ENCODE data around the gene IDH3G.

Gene IDH3G

GRCh38 chrX:153791104-153791852, 2.9 kb downstream of the IDH3G start:
- DNase-seq (ENCODE audit: low read depth in 3 of 3) = no peak

GRCh38 chrX:153789654-153790053, 4.5 kb downstream of the IDH3G start:
- no peak for DNase-seq (ENCODE audit: low read depth in 3 of 3)

GRCh38 chrX:153786669-153787068, 7.5 kb downstream of the IDH3G start:
- no peak for DNase-seq (ENCODE audit: low read depth in 3 of 3)

- no peak for DNase-seq (ENCODE audit: low read depth in 3 of 3)
Measured at GRCh38 chrX:153784325-153784967, 9.7 kb downstream of the IDH3G start.

GRCh38 chrX:153783378-153784013, 10.7 kb downstream of the IDH3G start:
- DNase-seq (ENCODE audit: low read depth in 3 of 3) = no peak

- no peak for DNase-seq (ENCODE audit: low read depth in 3 of 3)
Measured at GRCh38 chrX:153782871-153783270, 11.3 kb downstream of the IDH3G start.

GRCh38 chrX:153782313-153782712, 11.9 kb downstream of the IDH3G start:
- no peak for DNase-seq (ENCODE audit: low read depth in 3 of 3)

GRCh38 chrX:153781428-153782047, 12.6 kb downstream of the IDH3G start:
- DNase-seq (ENCODE audit: low read depth in 3 of 3) = no peak

- DNase-seq (ENCODE audit: low read depth in 3 of 3) = no peak
Measured at GRCh38 chrX:153780678-153781427, 13.3 kb downstream of the IDH3G start, which contains the start of gene SRPK3. SRPK3 (plus strand) TSS chrX:153781041; CDS start chrX:153781087, 46 bp downstream.

- no peak for DNase-seq (ENCODE audit: low read depth in 3 of 3)
Measured at GRCh38 chrX:153779891-153780677, 14.1 kb downstream of the IDH3G start.

- no peak for DNase-seq (ENCODE audit: low read depth in 3 of 3)
Measured at GRCh38 chrX:153778684-153779101, 15.5 kb downstream of the IDH3G start.

- no peak for DNase-seq (ENCODE audit: low read depth in 3 of 3)
Measured at GRCh38 chrX:153778181-153778580, 16.0 kb downstream of the IDH3G start.

GRCh38 chrX:153777261-153778090, 16.7 kb downstream of the IDH3G start:
- no peak for DNase-seq (ENCODE audit: low read depth in 3 of 3)

GRCh38 chrX:153776611-153777045, 17.5 kb downstream of the IDH3G start:
- no peak for DNase-seq (ENCODE audit: low read depth in 3 of 3)

GRCh38 chrX:153776120-153776599, 18.0 kb downstream of the IDH3G start:
- no peak for DNase-seq (ENCODE audit: low read depth in 3 of 3)

- DNase-seq (ENCODE audit: low read depth in 3 of 3) = no peak
Measured at GRCh38 chrX:153775293-153776119, 18.7 kb downstream of the IDH3G start.

- no peak for DNase-seq (ENCODE audit: low read depth in 3 of 3)
Measured at GRCh38 chrX:153774576-153775292, 19.4 kb downstream of the IDH3G start.
